Thoracic aorta (tissue), 2 donors: ENCODE data around the gene RCC2. TPM values are rescaled to one million over a fixed set of nuclear protein-coding genes. Genes with fewer than 3 reads are reported as not detected.

Source experiments
- ATAC-seq: fragments of 150-250 bp; one replicate; pipeline ENCODE4 v1.8.0; 2017; ENCODE audit warnings: low read depth; ENCODE audit not compliant: insufficient number of reproducible peaks, low FRiP score
- DNase-seq: peaks from one replicate; pipeline ENCODE4 v3.0.0-alpha.2; 2020; ENCODE audit warnings: low spot score
- H3K27ac ChIP-seq, 2 donors: fragments of 200-600 bp; sonication (generic); 1 replicate in 1 of 2; 2 replicates in 1 of 2; pipeline ENCODE4 v1.5.1; 2016; ENCODE audit warnings: mild to moderate bottlenecking in 2 of 2, moderate library complexity in 2 of 2
- H3K27me3 ChIP-seq: fragments of 200-600 bp; sonication (generic); replicated peaks from 2 replicates; pipeline ENCODE4 v1.6.0; 2016; ENCODE audit warnings: mild to moderate bottlenecking; ENCODE audit not compliant: insufficient read depth
- H3K36me3 ChIP-seq: fragments of 200-600 bp; sonication (generic); one replicate; pipeline ENCODE4 v1.5.1; 2016
- H3K4me1 ChIP-seq, 2 donors: fragments of 200-600 bp; sonication (generic); 1 replicate in 1 of 2; 2 replicates in 1 of 2; pipeline versions ENCODE4 v1.5.1 to v1.6.0; 2016; ENCODE audit warnings: low read depth in 2 of 2, mild to moderate bottlenecking in 1 of 2; ENCODE audit not compliant: control insufficient read depth in 1 of 2
- H3K4me3 ChIP-seq: fragments of 200-600 bp; sonication (generic); 2 replicates; pipeline ENCODE4 v1.5.1; 2016; ENCODE audit warnings: mild to moderate bottlenecking
- H3K9me3 ChIP-seq: fragments of 200-600 bp; sonication (generic); 2 replicates; pipeline ENCODE4 v1.5.1; 2016
- total RNA-seq, 2 donors: library from RNA; depleted of rRNA; stranded (reverse); fragments of >200 nt; gene quantifications; one replicate each; pipeline versions ENCODE4 v1.1.0 to v1.2.3, GENCODE V29; 2016
- TF ChIP-seq, protein P1 (sequence below): fragments of 200-600 bp; sonication (generic); IDR thresholded peaks from one replicate; pipeline ENCODE4 v1.5.1; 2019; ENCODE audit warnings: antibody characterized with exemption

Gene RCC2
- total RNA-seq, 2 donors from 2014 or later: 18.4 to 27.7 TPM

DNA sequence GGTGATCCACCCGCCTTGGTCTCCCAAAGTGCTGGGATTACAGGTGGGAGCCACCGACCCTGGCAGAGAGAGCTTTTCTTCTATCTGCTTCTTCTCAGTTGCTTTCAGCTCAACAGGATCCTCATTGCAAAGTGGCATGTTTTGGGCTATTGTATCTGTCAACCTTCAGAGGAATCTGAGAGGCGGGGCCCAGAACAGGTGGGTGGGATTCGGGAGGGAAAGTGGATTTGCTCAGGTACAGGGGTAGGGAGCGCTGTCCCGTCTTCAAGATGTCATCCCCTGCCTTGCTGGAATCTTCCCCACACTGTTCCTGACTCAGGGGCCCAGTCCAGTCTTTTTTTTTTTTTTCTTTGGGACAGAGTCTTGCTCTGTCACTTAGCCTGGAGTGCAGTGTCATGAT is 26.9 kb upstream of the RCC2 start:
- Histone ChIP-seq H3K9me3 (no peaks in the 10 kb centered on the region), H3K27ac (no peak overlapping the region), H3K36me3 (no peaks in the 10 kb centered on the region), H3K4me3 (no peak overlapping the region), H3K27me3 (no peaks in the 10 kb centered on the region), H3K4me1 (no peaks in the 10 kb centered on the region)
- ATAC-seq (no peak), DNase-seq (no peak)
- TF ChIP-seq, protein P1, sequence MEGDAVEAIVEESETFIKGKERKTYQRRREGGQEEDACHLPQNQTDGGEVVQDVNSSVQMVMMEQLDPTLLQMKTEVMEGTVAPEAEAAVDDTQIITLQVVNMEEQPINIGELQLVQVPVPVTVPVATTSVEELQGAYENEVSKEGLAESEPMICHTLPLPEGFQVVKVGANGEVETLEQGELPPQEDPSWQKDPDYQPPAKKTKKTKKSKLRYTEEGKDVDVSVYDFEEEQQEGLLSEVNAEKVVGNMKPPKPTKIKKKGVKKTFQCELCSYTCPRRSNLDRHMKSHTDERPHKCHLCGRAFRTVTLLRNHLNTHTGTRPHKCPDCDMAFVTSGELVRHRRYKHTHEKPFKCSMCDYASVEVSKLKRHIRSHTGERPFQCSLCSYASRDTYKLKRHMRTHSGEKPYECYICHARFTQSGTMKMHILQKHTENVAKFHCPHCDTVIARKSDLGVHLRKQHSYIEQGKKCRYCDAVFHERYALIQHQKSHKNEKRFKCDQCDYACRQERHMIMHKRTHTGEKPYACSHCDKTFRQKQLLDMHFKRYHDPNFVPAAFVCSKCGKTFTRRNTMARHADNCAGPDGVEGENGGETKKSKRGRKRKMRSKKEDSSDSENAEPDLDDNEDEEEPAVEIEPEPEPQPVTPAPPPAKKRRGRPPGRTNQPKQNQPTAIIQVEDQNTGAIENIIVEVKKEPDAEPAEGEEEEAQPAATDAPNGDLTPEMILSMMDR: no peak

DNA sequence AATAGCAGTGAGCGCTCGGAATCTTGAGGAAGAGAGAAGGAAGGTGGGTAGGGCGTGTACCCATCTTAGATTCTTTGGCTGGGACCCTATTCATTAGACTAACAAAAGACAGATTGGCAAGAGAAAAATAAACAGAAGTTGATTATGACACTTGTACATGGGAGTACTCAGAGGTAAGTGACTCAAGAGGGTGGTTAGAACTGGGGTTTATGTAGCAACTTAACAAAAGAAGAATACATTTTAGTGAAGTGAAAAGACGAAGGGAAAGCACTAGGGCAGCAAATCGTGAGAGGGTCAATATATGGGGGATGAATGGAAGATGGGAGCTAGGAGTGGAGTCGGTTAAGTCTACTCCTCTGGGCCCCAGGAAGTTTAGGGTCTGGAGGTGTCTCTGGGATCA is 25.8 kb upstream of the RCC2 start:
- H3K27ac ChIP-seq: no peak overlapping the region
- no peaks in the 10 kb centered on the region for H3K4me1 ChIP-seq
- no peak for DNase-seq
- ATAC-seq: no peak
- TF ChIP-seq, protein P1: no peak
- no peaks in the 10 kb centered on the region for H3K27me3 ChIP-seq
- H3K4me3 ChIP-seq: no peak overlapping the region
- H3K36me3 ChIP-seq: no peaks in the 10 kb centered on the region
- no peaks in the 10 kb centered on the region for H3K9me3 ChIP-seq

DNA sequence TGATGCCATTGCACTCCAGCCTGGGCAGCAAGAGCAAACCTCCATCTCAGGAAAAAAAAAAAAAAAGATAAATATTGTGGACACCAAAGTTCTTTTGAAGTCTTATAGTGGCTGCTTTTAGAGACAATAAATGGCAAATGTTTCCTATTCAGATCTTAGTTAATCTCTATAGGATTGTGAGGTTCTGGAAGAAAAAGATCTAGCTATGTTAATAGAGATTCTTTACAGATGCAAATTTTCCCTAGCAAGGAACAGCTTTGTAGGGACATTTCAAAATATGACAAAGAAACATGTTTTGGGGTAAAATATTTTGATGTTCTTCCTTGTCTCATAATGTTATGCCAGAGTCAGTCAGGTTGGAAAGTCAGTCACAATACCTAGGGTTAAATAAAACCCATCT is 24.5 kb upstream of the RCC2 start:
- Histone ChIP-seq H3K27ac (no peak overlapping the region), H3K9me3 (no peaks in the 10 kb centered on the region), H3K4me3 (no peak overlapping the region), H3K36me3 (no peaks in the 10 kb centered on the region), H3K27me3 (no peaks in the 10 kb centered on the region), H3K4me1 (no peaks in the 10 kb centered on the region)
- TF ChIP-seq, protein P1: no peak
- ATAC-seq (no peak), DNase-seq (no peak)

DNA sequence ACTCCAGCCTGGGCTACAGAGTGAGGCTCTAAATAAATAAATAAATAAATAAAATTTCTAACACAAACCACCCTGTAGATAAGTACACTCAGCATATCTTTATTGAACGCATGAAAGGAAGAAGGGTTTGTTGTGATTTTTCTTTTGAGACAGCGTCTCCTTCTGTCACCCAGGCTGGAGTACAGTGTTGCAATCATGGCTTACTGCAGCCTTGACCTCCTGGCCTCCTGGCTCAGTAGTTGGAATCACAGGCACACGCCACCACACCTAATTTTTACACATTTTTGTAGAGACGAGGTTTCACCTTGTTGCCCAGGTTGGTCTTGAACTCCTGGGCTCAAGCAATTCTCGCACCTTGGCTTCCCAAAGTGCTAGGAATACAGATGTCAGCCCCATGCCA is 23.2 kb upstream of the RCC2 start:
- H3K4me3 ChIP-seq: no peak overlapping the region
- ATAC-seq: no peak
- DNase-seq: no peak
- no peaks in the 10 kb centered on the region for H3K4me1 ChIP-seq
- TF ChIP-seq, protein P1: no peak
- H3K36me3 ChIP-seq: no peaks in the 10 kb centered on the region
- no peak overlapping the region for H3K27ac ChIP-seq
- H3K27me3 ChIP-seq: no peaks in the 10 kb centered on the region
- H3K9me3 ChIP-seq: no peaks in the 10 kb centered on the region

DNA sequence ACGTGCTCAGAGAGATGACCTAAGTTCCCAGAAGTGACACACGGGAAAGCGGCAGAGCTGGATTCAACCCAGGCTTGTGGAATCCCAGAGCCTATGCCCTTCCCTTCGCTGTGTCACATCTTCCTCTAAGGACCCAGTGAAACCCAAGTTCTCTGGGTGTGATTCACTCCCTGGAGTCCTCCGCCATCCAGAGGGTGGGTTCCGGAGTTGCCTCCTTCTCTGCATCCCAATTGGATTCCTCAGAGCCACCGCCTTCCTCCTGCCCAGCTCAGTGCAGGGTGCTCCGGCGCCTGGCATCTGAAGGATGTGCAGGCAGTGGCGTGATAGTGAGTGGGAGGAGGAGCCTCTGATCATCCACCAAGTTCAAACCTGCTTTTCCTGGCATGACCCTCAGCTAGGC is 20.7 kb upstream of the RCC2 start:
- no peak overlapping the region for H3K4me3 ChIP-seq
- TF ChIP-seq, protein P1: no peak
- no peaks in the 10 kb centered on the region for H3K36me3 ChIP-seq
- H3K9me3 ChIP-seq: no peaks in the 10 kb centered on the region
- no peaks in the 10 kb centered on the region for H3K27me3 ChIP-seq
- no peaks in the 10 kb centered on the region for H3K4me1 ChIP-seq
- H3K27ac ChIP-seq: no peak overlapping the region
- ATAC-seq (no peak), DNase-seq (no peak)
